Stimulated activated CD4-positive, alpha-beta T cell treated with anti-CD3 and anti-CD28 coated beads, Interleukin-15, amount 100 ng/mL, for 1 hour (primary cell): ENCODE measurements around the gene NDC1.
A peak's percentile ranks its signal among the peaks of the same experiment; 100 is the strongest.
"Not testable (repeated sequence)": the region's sequence is repeated elsewhere in the genome, so short reads cannot be mapped to it uniquely, and the experiment has no call there.

Experiments
- DNase-seq, 2 donors: peaks; one replicate each; pipeline ENCODE4 v3.0.0-alpha.2; 2020; ENCODE audit warnings: low read depth in 1 of 2, low spot score in 1 of 2

NDC1 gene

GRCh38 chr1:53837924-53838653 is at the start of gene NDC1:
TSS of gene NDC1 (minus strand) at chr1:53838296. CDS start at chr1:53838261, 35 bp downstream.
- peak; percentile 73 to 78 for DNase-seq

- not testable (repeated sequence) for DNase-seq
Measured at GRCh38 chr1:53883600-53883999, 45.5 kb upstream of the NDC1 start.

- not testable (repeated sequence) for DNase-seq
Measured at GRCh38 chr1:53881853-53882252, 43.8 kb upstream of the NDC1 start.

GRCh38 chr1:53878492-53879105 is 40.5 kb upstream of the NDC1 start:
- no peak for DNase-seq

- not testable (repeated sequence) for DNase-seq
Measured at GRCh38 chr1:53875150-53875549, 37.1 kb upstream of the NDC1 start.

- no peak for DNase-seq
Measured at GRCh38 chr1:53871773-53872484, 33.8 kb upstream of the NDC1 start.

- no peak for DNase-seq
Measured at GRCh38 chr1:53871221-53871620, 33.1 kb upstream of the NDC1 start.

GRCh38 chr1:53869454-53870117 is 31.5 kb upstream of the NDC1 start:
- no peak for DNase-seq

GRCh38 chr1:53868565-53868964 is 30.5 kb upstream of the NDC1 start:
- no peak for DNase-seq

- DNase-seq: no peak
Measured at GRCh38 chr1:53862507-53862906, 24.4 kb upstream of the NDC1 start.

- no peak for DNase-seq
Measured at GRCh38 chr1:53860967-53861411, 22.9 kb upstream of the NDC1 start.

GRCh38 chr1:53851571-53852285 is 13.6 kb upstream of the NDC1 start:
- no peak for DNase-seq

GRCh38 chr1:53850082-53850673 is 12.1 kb upstream of the NDC1 start:
- no peak for DNase-seq

GRCh38 chr1:53847980-53848379 is 9.9 kb upstream of the NDC1 start:
- no peak for DNase-seq

GRCh38 chr1:53842347-53842746 is 4.3 kb upstream of the NDC1 start:
- no peak for DNase-seq

- DNase-seq: no peak
Measured at GRCh38 chr1:53838654-53838974, 518 bp upstream of the NDC1 start.

GRCh38 chr1:53837646-53837923 is 511 bp downstream of the NDC1 start:
- no peak for DNase-seq

GRCh38 chr1:53835491-53835890 is 2.6 kb downstream of the NDC1 start:
- no peak for DNase-seq

GRCh38 chr1:53834776-53835175 is 3.3 kb downstream of the NDC1 start:
- DNase-seq: no peak

- no peak for DNase-seq
Measured at GRCh38 chr1:53833393-53833792, 4.7 kb downstream of the NDC1 start.

- DNase-seq: no peak
Measured at GRCh38 chr1:53826367-53826766, 11.7 kb downstream of the NDC1 start.
